ENCODE data around the gene PPP2R2D.
"Not testable (repeated sequence)": the region's sequence is repeated elsewhere in the genome, so short reads cannot be mapped to it uniquely, and the experiment has no call there.

The PPP2R2D gene

DNA sequence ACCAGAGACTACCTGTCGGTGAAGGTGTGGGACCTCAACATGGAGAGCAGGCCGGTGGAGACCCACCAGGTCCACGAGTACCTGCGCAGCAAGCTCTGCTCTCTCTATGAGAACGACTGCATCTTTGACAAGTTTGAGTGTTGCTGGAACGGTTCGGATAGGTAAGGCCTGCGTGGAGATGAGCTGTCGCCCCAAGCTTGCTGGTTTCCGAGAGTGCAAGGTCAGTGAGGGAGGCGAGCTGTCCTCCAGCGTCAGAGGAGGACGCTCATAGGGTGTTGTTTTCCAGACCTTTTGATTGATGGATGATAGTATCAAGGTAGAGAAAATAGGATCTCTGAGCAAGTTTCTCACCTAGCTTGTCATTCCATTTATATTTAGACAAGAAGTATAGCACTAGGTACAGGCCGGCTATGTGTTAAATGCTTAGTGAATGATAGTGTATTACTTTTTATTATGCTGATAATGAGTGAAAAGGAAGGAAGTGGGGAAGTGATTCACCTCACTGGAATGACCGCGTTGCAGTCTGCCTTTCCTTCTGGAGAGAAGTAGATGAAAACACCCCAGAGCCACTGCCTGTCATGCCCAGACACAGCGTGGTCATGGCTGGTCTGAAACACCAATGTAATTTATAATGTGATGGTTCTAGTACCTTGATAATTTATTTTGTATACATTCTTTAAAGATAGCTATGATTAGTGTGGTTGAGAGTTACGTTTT, 47.0 kb downstream of the PPP2R2D start:
- no peak for DNase-seq (ENCODE audit: extremely low read depth, insufficient read length)
- peaks cover 33% of the 10 kb centered on the region for H3K36me3 ChIP-seq (ENCODE audit: control insufficient read depth, insufficient read depth, low read length)
- H3K4me3 ChIP-seq (replicated peaks; ENCODE audit: low read depth, low read length), result no peak overlapping the region

DNA sequence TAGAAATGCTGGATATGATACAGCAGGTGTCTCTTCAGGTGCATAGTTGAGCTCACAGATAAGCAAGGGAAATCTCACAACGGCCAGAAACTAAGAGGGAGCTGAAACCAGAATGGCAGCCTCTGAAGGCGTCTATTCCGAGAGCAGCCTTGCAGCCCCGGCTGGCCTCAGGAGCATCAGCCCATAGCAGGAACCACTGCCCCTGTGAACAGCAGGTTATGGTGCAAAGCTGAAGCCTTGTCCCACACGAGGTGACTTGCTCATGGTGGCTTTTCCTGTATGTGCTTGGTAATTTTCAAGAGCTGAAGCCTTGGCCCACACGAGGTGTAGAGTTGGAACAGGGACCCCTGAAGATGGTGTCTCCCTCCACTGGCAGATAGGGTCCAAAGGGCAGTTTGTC, 47.7 kb downstream of the PPP2R2D start:
- no peak overlapping the region for H3K4me3 ChIP-seq (replicated peaks; ENCODE audit: low read depth, low read length)
- TF ChIP-seq, protein P1, sequence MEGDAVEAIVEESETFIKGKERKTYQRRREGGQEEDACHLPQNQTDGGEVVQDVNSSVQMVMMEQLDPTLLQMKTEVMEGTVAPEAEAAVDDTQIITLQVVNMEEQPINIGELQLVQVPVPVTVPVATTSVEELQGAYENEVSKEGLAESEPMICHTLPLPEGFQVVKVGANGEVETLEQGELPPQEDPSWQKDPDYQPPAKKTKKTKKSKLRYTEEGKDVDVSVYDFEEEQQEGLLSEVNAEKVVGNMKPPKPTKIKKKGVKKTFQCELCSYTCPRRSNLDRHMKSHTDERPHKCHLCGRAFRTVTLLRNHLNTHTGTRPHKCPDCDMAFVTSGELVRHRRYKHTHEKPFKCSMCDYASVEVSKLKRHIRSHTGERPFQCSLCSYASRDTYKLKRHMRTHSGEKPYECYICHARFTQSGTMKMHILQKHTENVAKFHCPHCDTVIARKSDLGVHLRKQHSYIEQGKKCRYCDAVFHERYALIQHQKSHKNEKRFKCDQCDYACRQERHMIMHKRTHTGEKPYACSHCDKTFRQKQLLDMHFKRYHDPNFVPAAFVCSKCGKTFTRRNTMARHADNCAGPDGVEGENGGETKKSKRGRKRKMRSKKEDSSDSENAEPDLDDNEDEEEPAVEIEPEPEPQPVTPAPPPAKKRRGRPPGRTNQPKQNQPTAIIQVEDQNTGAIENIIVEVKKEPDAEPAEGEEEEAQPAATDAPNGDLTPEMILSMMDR (IDR thresholded peaks at IDR 0.05; ENCODE audit: insufficient read depth, low read length, poor library complexity, severe bottlenecking), result no peak
- H3K36me3 ChIP-seq (ENCODE audit: control insufficient read depth, insufficient read depth, low read length), result peaks cover 32% of the 10 kb centered on the region

More for the DNA sequence above, 47.0 kb downstream of the PPP2R2D start:
- TF ChIP-seq, protein P1 (IDR thresholded peaks at IDR 0.05; ENCODE audit: insufficient read depth, low read length, poor library complexity, severe bottlenecking), result no peak
- no peaks in the 10 kb centered on the region for H3K27me3 ChIP-seq (replicated peaks; ENCODE audit: control insufficient read depth, insufficient read depth, low read length)

DNA sequence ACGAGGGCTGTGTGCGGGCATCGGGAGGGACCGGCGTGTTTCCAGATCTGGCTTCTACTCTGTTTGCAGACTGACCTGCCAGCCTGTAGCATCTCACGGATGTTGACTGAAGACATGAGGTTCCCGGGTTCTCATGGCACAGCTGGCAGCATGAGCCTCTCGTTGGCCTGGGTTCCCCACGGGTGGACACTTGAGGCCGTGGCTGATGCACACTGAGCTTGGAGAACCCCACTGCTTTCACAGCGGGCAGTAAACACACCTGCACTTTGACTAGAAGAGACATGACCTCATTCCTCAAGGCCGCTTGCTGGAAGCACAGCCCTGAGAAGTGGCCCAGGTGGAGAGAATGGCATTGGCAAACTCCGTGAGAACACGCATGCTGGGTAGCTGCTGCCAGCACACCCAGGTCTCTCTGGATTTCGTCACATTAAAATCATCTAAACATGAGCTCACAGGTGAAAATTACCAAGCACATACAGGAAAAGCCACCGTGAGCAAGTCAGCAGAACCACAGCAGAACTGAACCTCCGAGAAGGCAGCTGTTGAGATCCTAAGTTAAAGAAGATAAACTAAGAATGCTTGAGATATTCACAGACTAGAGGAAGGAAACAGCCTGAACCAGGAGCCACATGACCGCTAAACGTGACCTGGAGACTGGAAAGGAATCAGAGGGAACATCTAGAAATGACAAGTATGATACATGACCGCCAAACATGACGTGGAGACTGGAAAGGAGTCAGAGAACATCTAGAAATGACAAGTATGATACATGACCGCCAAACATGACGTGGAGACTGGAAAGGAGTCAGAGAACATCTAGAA, 48.4 kb downstream of the PPP2R2D start:
- DNase-seq (ENCODE audit: extremely low read depth, insufficient read length), result no peak
- Histone ChIP-seq H3K36me3 (ENCODE audit: control insufficient read depth, insufficient read depth, low read length) (peaks cover 32% of the 10 kb centered on the region), H3K27me3 (replicated peaks; ENCODE audit: control insufficient read depth, insufficient read depth, low read length) (no peaks in the 10 kb centered on the region), H3K4me3 (replicated peaks; ENCODE audit: low read depth, low read length) (no peak overlapping the region)
- TF ChIP-seq, protein P1 (IDR thresholded peaks at IDR 0.05; ENCODE audit: insufficient read depth, low read length, poor library complexity, severe bottlenecking), result no peak

More for the DNA sequence above, 47.7 kb downstream of the PPP2R2D start:
- no peak for DNase-seq (ENCODE audit: extremely low read depth, insufficient read length)
- H3K27me3 ChIP-seq (replicated peaks; ENCODE audit: control insufficient read depth, insufficient read depth, low read length), result no peaks in the 10 kb centered on the region

DNA sequence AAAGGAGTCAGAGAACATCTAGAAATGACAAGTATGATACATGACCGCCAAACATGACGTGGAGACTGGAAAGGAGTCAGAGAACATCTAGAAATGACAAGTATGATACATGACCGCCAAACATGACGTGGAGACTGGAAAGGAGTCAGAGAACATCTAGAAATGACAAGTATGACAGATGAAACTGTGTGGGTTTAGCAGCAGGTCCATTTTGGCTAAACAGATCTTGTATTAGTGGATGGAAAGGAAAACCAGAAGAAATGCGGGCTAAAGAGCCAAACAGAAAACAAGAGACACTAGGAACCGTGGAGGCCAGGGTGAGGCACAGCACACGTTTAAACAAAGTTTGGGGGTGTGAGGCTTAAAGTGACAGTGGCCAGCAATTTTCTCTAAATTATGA, 49.1 kb downstream of the PPP2R2D start:
- not testable (repeated sequence) for DNase-seq (ENCODE audit: extremely low read depth, insufficient read length); H3K27me3 ChIP-seq (replicated peaks; ENCODE audit: control insufficient read depth, insufficient read depth, low read length); H3K4me3 ChIP-seq (replicated peaks; ENCODE audit: low read depth, low read length)
- H3K36me3 ChIP-seq (ENCODE audit: control insufficient read depth, insufficient read depth, low read length), result peaks cover 32% of the 10 kb centered on the region

- TF ChIP-seq, protein P1 (IDR thresholded peaks at IDR 0.05; ENCODE audit: insufficient read depth, low read length, poor library complexity, severe bottlenecking), result no peak
- DNase-seq (ENCODE audit: extremely low read depth, insufficient read length), result no peak
- Histone ChIP-seq H3K4me3 (replicated peaks; ENCODE audit: low read depth, low read length) (no peak overlapping the region), H3K36me3 (ENCODE audit: control insufficient read depth, insufficient read depth, low read length) (peaks cover 11% of the 10 kb centered on the region), H3K27me3 (replicated peaks; ENCODE audit: control insufficient read depth, insufficient read depth, low read length) (no peaks in the 10 kb centered on the region)
Observed at GRCh38 chr10:131954356-131954965, 53.7 kb downstream of the PPP2R2D start.

Data from GM06990 (cell line).